Ureter (tissue), 1 donor: ENCODE data around the gene PMF1. TPM values are rescaled to one million over a fixed set of nuclear protein-coding genes. Genes with fewer than 3 reads are reported as not detected.
"Not testable (repeated sequence)": the region's sequence is repeated elsewhere in the genome, so short reads cannot be mapped to it uniquely, and the experiment has no call there.

ENCODE experiments used
- DNase-seq: peaks from one replicate; pipeline ENCODE4 v3.0.0-alpha.2; 2020; ENCODE audit warnings: low spot score
- total RNA-seq: library from RNA; stranded (reverse); gene quantifications from one replicate; pipeline ENCODE4 v1.2.4, GENCODE V29; 2023
- donor health status: DM: yes; HTN: yes; CAD: no.

Gene PMF1, protein sequence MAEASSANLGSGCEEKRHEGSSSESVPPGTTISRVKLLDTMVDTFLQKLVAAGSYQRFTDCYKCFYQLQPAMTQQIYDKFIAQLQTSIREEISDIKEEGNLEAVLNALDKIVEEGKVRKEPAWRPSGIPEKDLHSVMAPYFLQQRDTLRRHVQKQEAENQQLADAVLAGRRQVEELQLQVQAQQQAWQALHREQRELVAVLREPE
- 59.3 TPM for total RNA-seq

DNA sequence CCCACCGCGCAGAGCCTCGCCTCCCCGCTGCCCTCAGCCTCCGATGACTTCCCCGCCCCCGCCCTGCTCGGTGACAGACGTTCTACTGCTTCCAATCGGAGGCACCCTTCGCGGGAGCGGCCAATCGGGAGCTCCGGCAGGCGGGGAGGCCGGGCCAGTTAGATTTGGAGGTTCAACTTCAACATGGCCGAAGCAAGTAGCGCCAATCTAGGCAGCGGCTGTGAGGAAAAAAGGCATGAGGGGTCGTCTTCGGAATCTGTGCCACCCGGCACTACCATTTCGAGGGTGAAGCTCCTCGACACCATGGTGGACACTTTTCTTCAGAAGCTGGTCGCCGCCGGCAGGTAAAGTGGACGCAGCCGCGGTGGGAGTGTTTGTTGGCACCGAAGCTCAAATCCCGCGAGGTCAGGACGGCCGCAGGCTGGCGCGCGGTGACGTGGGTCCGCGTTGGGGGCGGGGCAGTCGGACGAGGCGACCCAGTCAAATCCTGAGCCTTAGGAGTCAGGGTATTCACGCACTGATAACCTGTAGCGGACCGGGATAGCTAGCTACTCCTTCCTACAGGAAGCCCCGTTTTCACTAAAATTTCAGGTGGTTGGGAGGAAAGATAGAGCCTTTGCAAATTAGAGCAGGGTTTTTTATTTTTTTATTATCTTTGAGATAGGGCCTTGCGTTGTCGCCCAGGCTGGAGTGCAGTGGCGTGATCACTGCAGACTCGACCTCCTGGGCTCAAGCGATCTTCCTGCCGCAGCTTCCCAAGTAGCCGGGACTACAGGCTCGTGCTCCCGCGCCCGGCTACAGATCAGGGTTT lies at the start of gene PMF1:
Gene PMF1, plus strand, starts transcription at position 175 of the 811 bp plus-strand sequence. Its CDS starts 9 bp downstream, at position 184.
- DNase-seq, result peak; percentile 97

DNA sequence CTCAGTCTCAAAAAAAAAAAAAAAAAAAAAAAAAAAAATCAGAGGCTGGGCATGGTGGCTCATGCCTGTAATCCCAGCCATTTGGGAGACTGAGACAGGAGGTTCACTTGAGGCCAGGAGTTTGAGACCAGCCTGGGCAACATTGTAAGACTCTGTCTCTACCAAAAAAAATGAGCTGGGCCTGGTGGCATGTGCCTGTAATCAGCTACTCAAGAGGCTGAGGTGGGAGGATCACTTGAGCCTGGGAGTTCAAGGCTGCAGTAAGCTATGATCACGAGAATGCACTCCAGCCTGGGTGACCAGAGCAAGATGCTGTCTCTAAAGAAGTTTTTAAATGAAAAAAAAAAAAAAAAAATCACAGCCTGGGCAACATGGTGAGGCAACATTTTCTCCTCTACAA lies 49.1 kb upstream of the PMF1 start:
- DNase-seq, result no peak

DNA sequence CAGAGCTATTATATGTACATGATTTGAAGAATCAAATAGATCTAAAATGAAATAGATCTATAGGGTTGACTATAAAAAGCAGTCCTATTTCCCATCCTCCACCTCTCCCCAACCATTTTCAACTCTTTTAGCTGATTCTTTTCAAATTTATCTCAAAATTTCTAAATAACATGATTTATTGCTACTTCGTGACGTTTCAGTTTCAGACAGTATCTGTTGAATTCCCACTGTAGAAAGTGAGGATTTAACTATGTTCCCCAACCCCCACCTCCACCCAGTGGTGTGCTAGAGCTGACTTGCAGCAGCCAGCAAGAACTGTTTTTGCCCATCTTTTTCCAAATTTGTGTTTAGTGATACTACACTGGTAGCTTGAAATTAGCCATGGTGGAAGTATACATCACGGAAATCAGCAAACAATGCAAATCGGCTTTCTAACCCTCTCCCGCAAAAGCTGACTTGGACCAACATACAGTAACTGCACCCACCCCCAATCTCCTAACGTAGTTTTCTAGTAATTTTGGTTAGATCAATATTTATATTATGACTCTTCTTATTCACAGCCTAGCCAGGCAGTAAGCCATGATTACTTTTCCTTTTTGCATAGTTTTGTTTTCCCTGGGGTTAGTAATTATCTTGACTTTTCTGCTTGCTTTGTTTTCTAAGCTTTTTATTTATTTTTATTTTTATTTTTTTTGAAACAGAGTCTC lies 48.5 kb upstream of the PMF1 start:
- no peak for DNase-seq

DNA sequence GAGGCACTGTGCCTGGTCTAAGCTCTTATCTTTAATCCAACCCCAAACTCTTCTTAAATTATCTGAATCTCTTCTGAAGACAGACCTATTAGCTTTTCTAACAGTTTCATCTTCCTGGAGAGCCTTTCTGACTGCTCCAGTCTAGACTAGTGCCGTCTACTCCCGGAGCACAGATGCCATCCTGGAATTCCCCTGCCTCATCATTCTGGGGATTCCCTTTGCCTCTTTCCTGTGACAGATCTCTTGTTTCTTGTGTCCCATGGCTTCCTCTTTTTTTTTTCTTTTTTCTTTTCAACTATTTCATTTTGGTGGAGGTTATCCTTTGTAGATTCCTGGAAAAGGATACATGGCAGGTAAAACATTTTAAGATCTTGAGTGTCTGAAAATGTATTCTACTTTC lies 47.7 kb upstream of the PMF1 start:
- DNase-seq, result no peak

DNA sequence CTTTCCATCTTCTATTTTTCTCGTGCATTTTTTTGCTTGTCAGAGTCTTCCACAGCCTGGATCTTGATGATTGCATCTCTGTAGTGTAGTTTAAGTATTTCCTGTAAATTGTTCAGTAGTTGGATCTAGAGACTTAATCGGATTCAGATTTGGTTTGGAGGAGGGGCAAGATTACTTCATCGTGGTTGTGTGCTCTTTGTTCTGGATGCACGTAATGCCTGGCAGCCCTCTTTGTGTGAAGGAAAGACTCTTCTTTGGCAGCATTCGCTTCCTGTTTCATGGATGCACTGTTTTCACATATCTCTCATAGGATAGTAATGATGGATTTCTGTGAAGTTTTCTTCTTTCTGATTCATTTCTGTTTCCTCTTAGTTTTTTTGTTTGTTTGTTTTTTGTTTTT lies 45.3 kb upstream of the PMF1 start:
- DNase-seq, result no peak

DNA sequence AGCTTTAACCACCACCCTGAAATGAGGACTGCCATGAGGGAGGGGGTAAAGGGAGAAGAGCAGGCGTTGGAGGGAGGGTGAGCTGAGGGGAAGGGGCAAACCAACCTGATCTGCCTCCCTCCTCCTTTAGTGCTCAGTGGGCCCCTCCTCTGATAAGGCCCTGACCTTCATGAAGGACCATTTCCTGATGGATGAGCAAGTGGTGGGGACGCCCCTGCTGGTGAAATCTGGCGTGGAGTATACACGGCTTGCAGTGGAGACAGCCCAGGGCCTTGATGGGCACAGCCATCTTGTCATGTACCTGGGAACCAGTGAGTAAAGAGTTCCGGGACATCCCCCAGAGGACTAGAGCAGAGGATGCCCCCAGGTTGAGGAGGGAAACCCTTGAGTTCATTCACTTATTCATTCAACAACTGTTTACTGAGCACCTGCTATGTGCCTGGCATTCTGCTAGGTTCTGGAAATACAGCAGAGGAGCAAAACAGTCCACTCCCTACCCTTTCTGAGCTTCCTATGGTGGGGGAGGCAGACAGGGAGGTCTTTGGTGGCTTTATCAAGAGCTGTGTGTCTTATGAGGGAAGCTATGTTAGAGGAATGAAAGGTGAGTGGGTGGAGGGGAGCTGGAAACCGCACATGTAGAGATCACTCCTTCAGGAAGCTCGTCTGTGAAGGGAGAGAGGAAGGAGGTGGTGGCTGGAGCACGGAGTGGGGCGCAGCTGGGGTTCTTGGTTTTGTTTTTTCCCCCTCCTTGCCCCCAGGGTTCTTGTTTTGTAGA lies 39.9 kb upstream of the PMF1 start:
- no peak for DNase-seq

DNA sequence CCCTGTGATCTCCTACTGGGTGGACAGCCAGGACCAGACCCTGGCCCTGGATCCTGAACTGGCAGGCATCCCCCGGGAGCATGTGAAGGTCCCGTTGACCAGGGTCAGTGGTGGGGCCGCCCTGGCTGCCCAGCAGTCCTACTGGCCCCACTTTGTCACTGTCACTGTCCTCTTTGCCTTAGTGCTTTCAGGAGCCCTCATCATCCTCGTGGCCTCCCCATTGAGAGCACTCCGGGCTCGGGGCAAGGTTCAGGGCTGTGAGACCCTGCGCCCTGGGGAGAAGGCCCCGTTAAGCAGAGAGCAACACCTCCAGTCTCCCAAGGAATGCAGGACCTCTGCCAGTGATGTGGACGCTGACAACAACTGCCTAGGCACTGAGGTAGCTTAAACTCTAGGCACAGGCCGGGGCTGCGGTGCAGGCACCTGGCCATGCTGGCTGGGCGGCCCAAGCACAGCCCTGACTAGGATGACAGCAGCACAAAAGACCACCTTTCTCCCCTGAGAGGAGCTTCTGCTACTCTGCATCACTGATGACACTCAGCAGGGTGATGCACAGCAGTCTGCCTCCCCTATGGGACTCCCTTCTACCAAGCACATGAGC lies 36.1 kb upstream of the PMF1 start:
- no peak for DNase-seq

DNA sequence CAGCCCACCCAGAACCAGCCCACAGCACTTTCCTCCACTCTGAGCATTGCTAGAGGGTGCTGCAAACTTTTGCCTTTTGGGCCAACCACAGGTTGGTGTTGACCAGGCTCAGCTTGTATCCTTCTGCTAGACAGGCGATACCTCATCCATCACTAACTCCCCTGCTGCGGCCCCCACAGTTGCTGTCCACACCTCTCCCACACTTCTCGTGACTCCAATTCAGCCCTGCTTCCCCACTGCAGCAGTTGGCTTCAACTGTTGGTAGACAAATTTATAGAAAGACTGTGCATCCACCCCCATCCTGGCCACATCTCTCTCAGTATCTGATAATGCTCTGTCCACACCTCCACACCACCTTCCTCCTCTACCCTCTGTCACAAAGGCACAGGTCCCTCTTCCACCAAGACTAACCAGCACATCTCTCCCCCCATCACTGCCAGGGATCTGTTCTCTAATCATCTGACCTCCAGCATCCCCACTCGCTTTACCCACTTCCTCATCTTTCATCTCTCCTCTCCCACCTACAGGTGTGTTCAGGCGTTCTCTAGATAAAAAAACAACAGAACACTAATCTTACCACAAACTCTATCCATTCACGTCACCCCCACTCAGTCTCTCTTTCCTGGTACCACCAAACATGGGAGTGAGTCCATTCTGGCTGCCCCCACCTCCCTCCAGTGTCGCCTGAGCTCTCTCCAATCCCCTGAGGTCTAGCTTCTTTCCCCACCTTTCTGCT lies 34.7 kb upstream of the PMF1 start:
- no peak for DNase-seq

DNA sequence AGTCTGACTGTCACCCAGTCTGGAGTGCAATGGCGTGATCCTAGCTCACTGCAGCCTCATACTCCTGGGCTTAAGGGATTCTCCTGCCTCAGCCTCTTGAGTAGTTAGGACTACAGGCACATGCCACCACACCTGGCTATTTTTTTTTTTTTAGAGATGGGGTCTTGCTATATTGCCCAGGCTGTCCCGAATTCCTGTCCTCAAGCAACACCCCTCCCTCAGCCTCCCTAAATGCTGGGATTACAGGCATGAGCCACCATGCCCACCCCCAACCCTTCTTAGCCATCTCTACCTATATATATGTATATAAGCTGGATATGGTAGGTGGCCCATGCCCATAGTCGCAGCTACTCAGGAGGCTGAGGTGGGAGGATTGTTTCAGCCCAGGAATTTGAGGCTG lies 32.3 kb upstream of the PMF1 start:
- DNase-seq, result no peak

DNA sequence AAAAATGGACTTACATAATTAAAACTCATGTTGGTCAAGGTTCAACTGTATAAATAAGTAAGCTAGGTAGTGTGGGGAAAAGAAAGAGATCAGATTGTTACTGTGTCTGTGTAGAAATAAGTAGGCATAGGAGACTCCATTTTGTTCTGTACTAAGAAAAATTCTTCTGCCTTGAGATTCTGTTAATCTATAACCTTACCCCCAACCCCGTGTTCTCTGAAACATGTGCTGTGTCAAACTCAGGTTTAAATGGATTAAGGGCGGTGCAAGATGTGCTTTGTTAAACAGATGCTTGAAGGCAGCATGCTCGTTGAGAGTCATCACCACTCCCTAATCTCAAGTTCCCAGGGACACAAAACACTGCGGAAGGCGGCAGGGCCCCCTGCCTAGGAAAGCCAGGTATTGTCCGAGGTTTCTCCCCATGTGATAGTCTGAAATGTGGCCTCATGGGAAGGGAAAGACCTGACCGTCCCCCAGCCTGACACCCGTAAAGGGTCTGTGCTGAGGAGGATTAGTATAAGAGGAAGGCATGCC lies 31.3 kb upstream of the PMF1 start:
- not testable (repeated sequence) for DNase-seq

DNA sequence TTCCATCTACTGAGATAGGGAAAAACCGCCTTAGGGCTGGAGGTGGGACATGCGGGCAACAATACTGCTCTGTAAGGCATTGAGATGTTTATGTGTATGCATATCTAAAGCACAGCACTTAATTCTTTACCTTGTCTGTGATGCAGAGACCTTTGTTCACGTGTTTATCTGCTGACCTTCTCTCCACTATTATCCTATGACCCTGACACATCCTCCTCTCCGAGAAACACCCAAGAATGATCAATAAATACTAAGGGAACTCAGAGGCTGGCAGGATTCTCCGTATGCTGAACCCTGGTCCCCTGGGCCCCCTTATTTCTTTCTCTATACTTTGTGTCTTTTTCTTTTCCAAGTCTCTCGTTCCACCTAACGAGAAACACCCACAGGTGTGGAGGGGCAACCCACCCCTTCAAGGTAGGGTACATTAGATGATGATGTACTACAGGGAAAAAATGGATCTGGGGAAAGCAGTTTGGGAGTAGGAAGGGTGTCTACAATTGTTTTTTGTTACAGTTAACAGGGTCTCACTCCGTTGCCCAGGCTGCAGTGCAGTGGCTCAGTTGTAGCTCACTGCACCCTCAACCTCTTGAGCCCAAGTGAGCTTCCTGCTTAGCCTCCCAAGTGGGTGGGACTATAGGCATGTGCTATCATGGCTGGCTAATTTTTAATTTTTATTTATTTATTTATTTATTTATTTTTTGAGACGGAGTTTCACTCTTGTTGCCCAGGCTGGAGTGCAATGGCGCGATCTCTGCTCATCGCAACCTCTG lies 30.6 kb upstream of the PMF1 start:
- not testable (repeated sequence) for DNase-seq

DNA sequence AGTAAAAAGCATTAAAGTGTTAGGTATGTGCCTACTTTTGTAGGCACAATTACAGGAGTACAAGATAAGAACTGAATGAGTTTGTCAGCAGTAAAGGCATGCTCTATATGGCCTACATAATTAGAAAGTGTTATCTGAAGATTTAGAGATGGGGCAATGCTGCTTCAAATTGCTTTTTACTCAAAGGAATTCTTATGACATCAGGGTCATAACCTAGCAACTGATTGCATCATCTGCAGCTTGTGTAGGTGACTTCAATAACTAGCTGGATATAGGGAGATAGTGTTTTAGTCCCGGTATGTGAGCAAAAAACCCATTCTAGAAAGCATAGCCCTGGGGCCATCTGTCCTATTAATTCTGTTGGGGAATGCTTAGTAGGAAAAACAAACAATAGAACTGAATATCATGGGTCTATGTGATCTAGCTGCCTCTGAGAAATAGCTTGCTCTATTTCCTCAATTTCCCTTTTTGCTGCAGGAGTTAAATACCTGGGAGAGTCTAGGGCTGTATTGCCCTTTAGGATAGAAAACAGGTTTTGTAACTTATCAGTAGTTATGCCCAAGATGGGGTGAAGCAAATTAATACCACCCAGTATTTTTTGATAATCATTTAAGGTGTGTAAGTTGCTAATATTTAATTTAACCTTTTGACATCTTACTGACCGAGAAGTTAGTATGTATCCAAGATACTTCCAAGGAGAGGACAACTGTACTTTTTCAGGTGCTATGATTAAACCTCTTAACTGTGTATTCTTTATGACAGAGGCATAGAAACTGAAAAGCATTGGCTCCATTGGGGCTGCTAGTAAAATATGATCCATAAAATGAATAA lies 26.2 kb upstream of the PMF1 start:
- not testable (repeated sequence) for DNase-seq

DNA sequence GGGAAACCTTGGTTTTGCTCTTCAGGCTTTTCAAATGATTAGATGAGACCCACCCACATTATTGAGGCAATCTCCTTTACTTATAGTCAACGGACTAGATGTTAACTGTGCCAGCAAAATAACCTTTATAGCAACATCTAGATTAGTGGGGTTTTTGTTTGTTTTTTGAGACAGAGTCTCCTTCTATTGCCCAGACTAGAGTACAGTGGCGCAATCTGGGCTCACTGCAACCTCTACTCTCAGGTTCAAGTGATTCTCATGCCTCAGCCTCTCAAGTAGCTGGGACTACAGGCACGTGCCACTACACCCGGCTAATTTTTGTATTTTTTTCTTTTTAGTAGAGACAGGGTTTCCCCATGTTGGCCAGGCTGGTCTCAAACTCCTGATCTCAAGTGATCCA lies 22.5 kb upstream of the PMF1 start:
- not testable (repeated sequence) for DNase-seq

DNA sequence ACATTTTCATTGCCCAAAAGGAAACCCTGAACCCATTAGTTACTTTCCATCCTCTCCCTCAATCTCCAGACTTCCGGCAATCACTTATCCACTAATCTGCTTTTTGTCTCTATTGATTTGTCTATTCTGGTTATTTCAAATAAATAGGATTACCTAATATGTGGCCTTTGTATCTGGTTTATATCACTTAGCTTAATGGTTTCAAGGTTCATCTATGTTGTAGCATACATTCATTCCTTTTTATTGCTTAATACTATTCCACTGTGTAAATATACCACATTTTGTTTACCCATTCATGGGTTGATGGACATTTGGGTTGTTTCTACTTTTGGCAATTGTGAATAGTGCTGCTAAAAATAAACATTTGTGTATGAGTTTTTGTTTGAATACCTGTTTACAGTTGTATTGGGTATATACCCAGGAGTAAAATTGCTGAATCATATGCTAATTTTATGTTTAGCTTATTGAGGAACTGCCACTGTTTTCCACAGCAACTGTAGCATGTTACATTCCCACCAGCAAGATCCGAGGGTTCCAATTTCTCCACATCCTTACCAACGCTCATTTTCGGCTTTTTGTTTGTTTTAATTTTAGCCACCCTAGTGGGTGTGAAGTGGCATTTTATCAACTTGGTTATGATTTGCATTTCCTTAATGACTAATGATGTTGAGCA lies 21.4 kb upstream of the PMF1 start:
- no peak for DNase-seq

DNA sequence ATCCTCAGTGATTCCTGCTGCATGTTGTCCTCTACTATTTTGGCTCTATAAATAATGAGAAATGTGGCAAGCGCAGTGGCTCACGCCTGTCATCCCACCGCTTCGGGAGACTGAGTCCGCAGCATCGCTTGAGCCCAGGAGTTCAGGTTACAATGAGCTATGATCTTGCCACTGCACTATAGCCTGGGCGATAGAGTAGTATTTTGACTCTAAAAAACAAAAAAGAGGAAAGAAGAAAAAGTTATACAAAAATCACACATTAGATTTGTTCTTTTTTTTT lies 19.7 kb upstream of the PMF1 start:
- no peak for DNase-seq

DNA sequence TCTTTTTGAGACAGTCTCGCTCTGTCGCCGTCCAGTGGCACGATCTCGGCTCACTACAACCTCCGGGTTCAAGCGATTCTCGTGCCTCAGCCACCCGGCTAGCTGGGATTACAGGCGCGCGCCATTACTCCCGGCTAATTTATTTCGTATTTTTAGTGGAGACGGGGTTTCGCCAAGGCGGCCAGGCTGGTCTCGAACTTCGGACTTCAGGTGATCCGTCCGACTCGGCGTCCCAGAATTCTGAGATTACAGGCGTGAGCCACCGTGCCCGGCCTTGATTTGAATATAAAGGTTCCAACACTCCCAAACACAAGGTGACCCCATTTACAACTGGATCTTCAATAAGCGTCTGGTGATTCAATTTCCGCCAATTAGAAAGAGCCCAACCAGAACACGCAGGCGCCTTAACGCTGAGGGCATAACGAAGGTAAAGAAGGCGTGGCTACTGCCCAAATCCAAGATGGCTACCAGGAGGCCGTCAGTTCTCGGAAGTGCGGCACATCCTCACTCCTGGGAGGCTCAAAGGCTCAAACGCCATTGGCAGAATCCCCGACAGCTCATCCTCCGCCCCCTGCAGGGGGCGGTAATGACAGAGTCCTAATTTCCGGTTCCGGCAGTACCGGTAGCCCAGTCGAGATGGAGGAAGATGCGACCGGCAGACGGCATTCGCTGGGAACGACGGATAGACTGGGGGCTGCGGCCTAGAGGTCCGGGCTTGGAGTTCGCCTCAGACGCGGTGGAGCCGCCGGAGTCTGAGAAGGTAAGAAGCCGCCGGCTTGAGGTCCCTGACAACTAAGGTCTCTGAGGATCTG lies 19.1 kb upstream of the PMF1 start, which contains the start of gene SLC25A44:
Gene SLC25A44, plus strand, starts transcription at position 617 of the 812 bp plus-strand sequence. CDS start 5,744 bp downstream, outside the sequence.
- peak; percentile 98 for DNase-seq

DNA sequence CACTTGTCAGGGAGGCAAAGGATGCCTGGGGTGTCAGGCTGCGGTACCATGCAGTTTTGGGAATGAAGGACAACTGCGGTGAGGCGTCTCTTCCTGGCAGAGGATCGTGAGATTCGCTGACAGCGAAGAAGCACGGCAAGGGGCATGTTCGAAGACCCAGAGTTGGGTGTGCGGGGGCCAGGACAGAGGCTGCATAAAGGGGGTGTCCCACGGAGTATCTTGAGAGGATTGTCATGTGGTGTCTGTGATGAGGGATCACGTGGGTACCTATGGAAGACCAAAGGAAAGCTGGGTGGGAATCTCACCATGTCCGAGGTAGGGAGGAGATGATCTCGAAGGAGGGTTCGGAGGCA lies 18.5 kb upstream of the PMF1 start:
- DNase-seq, result peak; percentile 46

DNA sequence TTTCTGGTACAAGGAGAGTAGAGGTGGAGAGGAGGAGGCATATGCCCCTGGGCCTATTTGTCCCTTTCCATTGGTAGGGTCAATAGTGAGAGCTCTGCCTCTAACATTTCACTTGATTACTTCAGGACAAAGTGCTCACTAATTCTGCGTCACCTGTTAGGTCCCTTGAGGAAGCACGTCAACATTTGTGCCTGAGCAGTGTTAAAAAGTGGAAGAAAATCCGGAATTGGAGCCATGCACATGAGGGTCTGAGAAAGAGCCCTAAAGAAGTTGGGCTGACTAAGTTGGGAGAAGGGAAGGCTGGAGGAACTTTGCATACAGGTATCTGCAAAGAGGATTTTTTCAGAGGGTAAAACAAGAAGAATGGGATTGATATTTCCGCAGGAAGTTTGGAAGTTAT lies 17.0 kb upstream of the PMF1 start:
- no peak for DNase-seq
